Measurements from ENCODE around the gene STRIP1. TPM values are rescaled to one million over a fixed set of nuclear protein-coding genes. Genes with fewer than 3 reads are reported as not detected.

STRIP1 gene
- 34.6 and 34.9 TPM in 2 replicates for total RNA-seq

DNA sequence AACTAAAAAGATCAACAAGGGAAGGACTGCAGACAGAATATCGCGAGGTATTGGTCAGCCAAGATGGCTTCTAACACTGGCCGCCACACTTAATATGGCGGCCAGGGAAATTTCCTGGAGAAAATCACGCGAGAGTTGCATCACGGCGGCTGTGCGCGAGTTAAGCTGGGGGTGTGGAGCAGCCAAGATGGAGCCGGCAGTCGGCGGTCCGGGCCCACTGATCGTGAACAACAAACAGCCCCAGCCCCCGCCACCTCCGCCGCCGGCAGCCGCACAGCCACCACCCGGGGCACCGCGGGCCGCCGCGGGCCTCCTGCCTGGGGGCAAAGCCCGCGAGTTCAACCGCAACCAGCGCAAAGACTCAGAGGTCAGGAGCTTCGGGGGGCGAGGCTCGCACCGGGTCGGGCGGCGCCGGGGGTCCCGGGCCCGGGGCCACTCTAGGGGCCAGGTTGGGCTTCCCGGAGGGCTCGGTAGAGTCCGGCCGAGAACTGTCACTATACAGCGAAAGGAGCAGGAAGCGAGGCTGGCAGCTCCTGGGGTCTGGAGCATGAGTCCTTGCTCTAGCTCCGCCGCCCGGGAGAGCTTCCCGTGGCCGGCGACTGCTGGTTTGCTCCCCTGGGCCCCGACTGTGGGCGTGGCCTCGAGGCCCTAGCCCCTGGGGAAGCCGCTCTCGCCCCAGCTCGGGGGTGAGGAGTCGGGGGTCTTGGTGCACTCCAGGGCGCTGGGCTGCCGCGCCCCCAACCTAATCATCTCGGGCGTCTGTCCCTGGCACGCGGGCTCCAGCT, at the start of gene STRIP1:
Gene STRIP1 (plus strand): TSS at position 174 of the 785 bp plus-strand sequence. CDS start 14 bp downstream, at position 188.
- intact Hi-C loops (cut with micrococcal nuclease), result loop anchor here (1.0 to 5.0 kb wide), 6 partner anchors 50 to 608 kb away; partner anchors contain the start of genes AHCYL1, GNAI3, KCNC4 and PSMA5

DNA sequence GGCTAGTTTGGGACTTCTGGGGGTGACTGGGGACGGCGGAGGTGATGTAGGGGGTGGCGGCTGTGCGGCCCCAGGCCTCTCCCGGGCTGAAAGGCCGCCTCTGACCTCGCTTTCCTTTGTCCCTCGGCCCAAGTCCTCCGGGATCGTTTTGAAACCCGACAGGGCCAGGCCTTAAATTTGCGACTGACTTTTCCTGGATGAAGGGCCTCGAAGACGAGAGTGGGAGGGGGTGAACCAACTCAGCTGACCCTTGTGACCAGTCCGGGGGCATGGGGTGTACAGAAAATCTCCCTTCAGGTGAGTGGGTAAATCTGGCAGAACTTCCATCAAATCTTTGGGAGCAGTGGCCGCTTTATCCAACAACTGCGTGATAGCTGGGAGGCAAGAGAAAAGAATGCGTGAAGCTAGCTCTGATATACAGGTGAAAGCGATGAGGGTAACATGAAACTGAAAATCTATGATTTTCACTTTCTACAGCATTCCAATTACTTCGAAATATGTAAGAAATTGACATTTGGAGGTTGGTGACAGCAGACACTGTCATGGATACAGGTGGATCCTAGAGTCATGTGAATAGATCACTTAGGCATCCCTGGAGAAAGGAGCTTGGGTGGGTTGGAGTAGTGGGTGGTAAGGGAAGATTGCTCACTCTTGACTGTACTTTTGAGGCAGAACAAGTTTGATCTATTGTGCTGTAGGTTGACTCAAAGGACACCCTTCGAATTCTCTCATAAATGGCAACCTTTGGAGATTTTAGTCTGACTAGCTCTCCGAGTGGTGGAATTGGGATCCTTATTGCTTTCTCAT, 49.0 kb upstream of the STRIP1 start:
- intact Hi-C loops (cut with micrococcal nuclease), result loop anchor here (2.0 kb wide), 4 partner anchors 25 to 439 kb away; partner anchors contain the start of gene STRIP1

GRCh38 chr1:109986054-109986444, 48.4 kb upstream of the STRIP1 start:
- intact Hi-C loops (cut with micrococcal nuclease), result no loop called here

- intact Hi-C loops (cut with micrococcal nuclease), result no loop called here
Measured at GRCh38 chr1:109988349-109988914, 46.0 kb upstream of the STRIP1 start.

GRCh38 chr1:109989506-109990301, 44.7 kb upstream of the STRIP1 start:
- intact Hi-C loops (cut with micrococcal nuclease), result no loop called here

DNA sequence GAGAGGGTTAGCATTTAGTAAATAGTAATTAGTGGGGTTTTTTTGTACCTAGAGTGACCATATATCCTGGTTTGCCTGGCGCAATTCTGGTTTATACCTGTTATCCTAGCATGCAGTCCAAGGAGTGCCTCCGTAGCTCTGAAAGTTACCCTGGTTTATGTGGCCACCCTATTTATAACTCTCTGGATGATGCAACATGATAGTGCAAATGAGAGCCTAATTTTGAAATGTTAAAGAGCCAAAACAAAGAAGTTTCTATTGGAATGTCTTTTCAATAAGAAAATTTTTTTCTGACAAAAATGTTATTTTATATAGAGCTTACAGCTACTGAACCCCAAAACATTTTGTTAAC, 44.1 kb upstream of the STRIP1 start:
- intact Hi-C loops (cut with micrococcal nuclease), result no loop called here

DNA sequence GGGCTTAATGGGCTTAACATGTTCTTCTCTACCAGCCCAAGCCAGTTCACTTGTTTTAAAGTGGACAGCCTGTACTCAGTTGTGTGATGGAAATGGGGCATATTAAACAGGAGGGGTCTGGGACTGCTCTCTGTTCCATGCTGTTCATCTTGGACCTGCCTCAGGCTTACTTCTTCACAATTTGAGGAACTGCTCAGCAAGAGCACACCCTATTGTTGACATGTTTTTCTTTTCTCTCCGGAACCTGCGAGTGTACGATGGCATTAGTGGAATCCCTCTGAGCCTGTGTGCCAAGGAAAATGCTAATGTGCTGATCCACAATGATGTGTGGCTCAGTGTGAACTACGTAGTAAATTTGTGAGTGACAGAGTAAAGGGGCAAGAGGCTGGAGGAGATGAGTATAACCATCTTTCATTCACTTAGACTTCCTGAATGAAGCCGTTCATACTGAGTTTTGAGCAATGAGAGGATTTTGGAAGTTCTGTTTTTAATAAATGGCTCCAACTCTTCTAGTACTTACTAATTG, 43.0 kb upstream of the STRIP1 start:
- intact Hi-C loops (cut with micrococcal nuclease), result no loop called here

DNA sequence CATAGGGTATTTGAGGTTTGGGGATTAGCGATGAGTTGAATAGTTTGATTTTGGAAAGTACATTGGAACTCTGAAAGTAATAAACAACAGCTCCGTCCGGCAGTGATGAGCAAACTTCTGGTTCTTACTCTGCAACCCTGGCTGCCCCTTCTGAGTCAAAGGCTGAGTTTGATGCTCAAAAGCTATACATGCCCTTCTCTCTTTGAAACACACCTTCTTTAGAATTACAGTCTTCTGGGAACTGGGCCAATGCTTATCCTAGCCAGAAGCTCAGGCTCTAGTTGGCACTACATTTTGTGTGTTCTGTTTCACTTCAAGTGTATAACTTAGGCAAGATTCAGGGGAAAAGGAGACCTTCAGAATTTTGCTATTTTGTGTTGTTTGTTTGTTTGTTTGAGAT, 40.5 kb upstream of the STRIP1 start:
- intact Hi-C loops (cut with micrococcal nuclease), result no loop called here

- intact Hi-C loops (cut with micrococcal nuclease), result no loop called here
Measured at GRCh38 chr1:109994654-109995053, 39.8 kb upstream of the STRIP1 start.

GRCh38 chr1:109995536-109995935, 38.9 kb upstream of the STRIP1 start:
- intact Hi-C loops (cut with micrococcal nuclease), result no loop called here

DNA sequence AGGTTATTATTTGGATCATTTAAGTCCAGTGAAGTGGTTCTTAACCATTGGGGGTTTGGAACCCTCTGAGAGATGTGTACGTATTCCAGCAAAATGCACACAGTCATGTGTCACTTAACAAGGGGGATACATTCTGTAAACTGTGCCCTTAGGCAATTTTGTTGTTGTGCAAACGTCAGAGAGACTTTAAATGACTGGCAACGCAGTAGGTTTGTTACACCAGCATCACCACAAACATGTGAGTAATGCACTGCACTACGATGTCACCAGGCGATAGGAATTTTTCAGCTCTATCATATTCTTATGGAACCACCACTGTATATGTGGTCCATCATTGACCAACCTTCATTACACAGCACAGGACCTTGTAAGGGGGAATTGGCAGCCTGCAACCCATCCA, 37.9 kb upstream of the STRIP1 start:
- intact Hi-C loops (cut with micrococcal nuclease), result no loop called here

DNA sequence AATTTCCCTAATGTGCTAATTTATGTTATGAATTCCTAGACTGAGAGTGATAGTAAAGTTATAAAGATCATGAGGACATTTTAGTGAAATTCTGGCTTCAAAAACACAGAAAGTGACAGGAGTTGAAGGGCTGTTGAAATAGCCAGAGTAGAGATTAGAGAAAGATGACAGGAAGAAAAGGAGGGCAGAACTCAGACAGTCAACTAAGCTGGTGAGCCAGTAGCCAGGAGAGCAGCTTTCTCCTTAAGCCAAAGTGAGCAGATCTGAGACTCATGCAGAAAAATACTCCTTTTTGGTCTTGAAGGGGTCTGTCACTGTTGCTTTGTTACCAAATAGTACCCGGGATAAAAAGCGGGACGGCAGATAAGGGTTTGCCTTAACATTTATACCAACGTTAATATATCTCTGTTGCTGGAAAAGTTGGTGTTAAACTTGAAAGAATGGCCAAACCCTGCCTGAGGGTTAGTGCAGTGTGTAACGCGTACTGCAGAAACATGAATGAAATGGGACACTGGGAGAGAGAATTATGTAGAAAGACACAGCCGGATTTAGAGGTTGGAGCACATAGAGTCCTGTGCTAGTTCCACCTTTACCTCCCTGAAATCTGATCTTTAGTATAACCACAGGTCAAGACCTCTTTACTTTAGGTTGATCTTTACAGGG, 37.1 kb upstream of the STRIP1 start:
- intact Hi-C loops (cut with micrococcal nuclease), result no loop called here

GRCh38 chr1:109997867-109998229, 36.6 kb upstream of the STRIP1 start:
- intact Hi-C loops (cut with micrococcal nuclease), result no loop called here

DNA sequence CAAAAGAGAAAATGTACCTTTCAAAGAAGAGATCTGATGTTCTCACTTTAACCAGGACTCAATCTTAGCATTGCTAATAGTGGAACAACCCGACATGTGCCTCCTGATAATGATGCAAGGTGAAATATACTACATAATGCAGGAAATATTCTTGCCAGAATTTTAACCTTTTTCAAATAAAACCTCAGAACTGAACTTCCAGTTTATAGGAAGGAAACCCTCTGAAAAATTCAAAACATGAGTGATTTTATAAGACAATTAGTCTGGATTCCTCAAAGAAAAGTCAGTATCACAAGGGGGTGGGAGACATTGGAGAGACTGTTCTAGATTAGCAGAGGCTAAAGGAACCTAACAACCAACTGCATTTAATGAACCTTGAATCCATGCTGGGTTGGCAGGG, 31.7 kb upstream of the STRIP1 start:
- intact Hi-C loops (cut with micrococcal nuclease), result no loop called here

GRCh38 chr1:110003747-110004428, 30.5 kb upstream of the STRIP1 start:
- intact Hi-C loops (cut with micrococcal nuclease), result no loop called here

GRCh38 chr1:110004583-110004982, 29.8 kb upstream of the STRIP1 start:
- intact Hi-C loops (cut with micrococcal nuclease), result no loop called here

- intact Hi-C loops (cut with micrococcal nuclease), result no loop called here
Measured at GRCh38 chr1:110005971-110006370, 28.5 kb upstream of the STRIP1 start.

- intact Hi-C loops (cut with micrococcal nuclease), result no loop called here
Measured at GRCh38 chr1:110006516-110006915, 27.9 kb upstream of the STRIP1 start.

DNA sequence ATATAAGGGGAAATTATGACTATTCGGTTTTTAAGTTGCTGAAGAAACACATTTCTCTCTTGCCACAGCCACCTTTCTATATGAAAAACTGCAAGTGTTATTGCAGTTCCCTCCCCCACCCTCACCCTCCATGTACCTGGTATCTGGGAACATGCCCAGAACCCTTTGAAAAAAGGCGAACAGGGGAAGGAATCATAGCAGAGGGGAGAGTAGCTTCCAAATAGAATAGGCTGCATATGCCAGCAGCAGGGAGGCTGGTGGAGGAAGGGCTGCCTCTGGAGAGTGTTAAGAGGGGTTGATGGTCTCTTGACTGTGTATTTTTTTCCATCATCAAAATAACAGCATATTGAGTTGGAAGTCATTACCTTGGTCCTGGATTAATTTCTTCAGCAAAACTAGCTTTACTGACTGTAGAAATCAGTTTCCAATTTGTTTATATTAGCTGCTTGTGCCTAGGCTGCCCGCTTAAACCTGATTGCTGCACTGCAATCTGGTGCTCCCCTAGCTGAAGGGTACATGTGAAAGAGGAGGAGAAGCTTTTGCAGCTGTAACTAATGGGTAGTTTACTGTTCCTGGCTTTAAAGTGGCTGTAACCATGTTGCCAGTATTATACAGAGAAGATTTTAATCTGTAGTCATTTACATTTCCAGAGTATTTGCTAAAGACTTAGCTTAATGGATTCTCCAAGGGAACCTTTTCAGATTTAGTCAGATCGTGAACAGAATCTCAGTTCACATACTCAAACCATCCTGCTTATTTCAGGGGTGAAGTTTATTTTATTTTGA, 27.2 kb upstream of the STRIP1 start:
- intact Hi-C loops (cut with micrococcal nuclease), result no loop called here
